ENCODE data around the gene HSFX4. TPM values are rescaled to one million over a fixed set of nuclear protein-coding genes. Genes with fewer than 3 reads are reported as not detected.
"Not testable (repeated sequence)": the region's sequence is repeated elsewhere in the genome, so short reads cannot be mapped to it uniquely, and the experiment has no call there.

The HSFX4 gene
- total RNA-seq, 2 experiments from 2014 or later = not detected

GRCh38 chrX:149924434-149924833 lies 4.9 kb upstream of the HSFX4 start:
- H3K9me3 Mint-ChIP-seq (ENCODE audit: insufficient read depth); DNase-seq; H3K4me1 Mint-ChIP-seq (ENCODE audit: low read depth); POLR2A ChIA-PET; H3K27me3 Mint-ChIP-seq (ENCODE audit: low read depth); H3K36me3 Mint-ChIP-seq (ENCODE audit: low read depth); H3K27ac Mint-ChIP-seq; ATAC-seq; H3K4me3 Mint-ChIP-seq; CTCF ChIA-PET: not testable (repeated sequence)

- H3K27ac Mint-ChIP-seq; H3K4me3 Mint-ChIP-seq; DNase-seq; H3K36me3 Mint-ChIP-seq (ENCODE audit: low read depth); H3K4me1 Mint-ChIP-seq (ENCODE audit: low read depth); H3K27me3 Mint-ChIP-seq (ENCODE audit: low read depth); H3K9me3 Mint-ChIP-seq (ENCODE audit: insufficient read depth); CTCF ChIA-PET; POLR2A ChIA-PET; ATAC-seq: not testable (repeated sequence)
These were observed 2.0 kb upstream of the HSFX4 start for GRCh38 chrX:149927245-149927963.

- H3K27me3 Mint-ChIP-seq (ENCODE audit: low read depth); POLR2A ChIA-PET: not testable (repeated sequence)
These were observed 1.5 kb upstream of the HSFX4 start for GRCh38 chrX:149927964-149928258.

GRCh38 chrX:149928635-149929034 lies 738 bp upstream of the HSFX4 start:
- H3K4me1 Mint-ChIP-seq (ENCODE audit: low read depth); H3K4me3 Mint-ChIP-seq; H3K36me3 Mint-ChIP-seq (ENCODE audit: low read depth); DNase-seq; H3K27me3 Mint-ChIP-seq (ENCODE audit: low read depth); H3K9me3 Mint-ChIP-seq (ENCODE audit: insufficient read depth); H3K27ac Mint-ChIP-seq; POLR2A ChIA-PET; CTCF ChIA-PET: not testable (repeated sequence)
- ATAC-seq = peak; percentile 66

More at GRCh38 chrX:149927964-149928258, 1.5 kb upstream of the HSFX4 start:
- H3K4me1 Mint-ChIP-seq (ENCODE audit: low read depth); H3K9me3 Mint-ChIP-seq (ENCODE audit: insufficient read depth); H3K36me3 Mint-ChIP-seq (ENCODE audit: low read depth); ATAC-seq; H3K4me3 Mint-ChIP-seq; CTCF ChIA-PET; H3K27ac Mint-ChIP-seq; DNase-seq: not testable (repeated sequence)

GRCh38 chrX:149931355-149931754 lies 2.0 kb downstream of the HSFX4 start:
- CTCF ChIA-PET; H3K27me3 Mint-ChIP-seq (ENCODE audit: low read depth); H3K36me3 Mint-ChIP-seq (ENCODE audit: low read depth); ATAC-seq; H3K4me3 Mint-ChIP-seq; DNase-seq; POLR2A ChIA-PET; H3K4me1 Mint-ChIP-seq (ENCODE audit: low read depth); H3K9me3 Mint-ChIP-seq (ENCODE audit: insufficient read depth); H3K27ac Mint-ChIP-seq: not testable (repeated sequence)

- not testable (repeated sequence) for H3K27me3 Mint-ChIP-seq (ENCODE audit: low read depth)
These were observed 2.8 kb downstream of the HSFX4 start for GRCh38 chrX:149932150-149932549.

GRCh38 chrX:149932970-149933369 lies 3.6 kb downstream of the HSFX4 start:
- H3K27ac Mint-ChIP-seq; DNase-seq; ATAC-seq; H3K27me3 Mint-ChIP-seq (ENCODE audit: low read depth); H3K4me1 Mint-ChIP-seq (ENCODE audit: low read depth); H3K9me3 Mint-ChIP-seq (ENCODE audit: insufficient read depth); POLR2A ChIA-PET; H3K4me3 Mint-ChIP-seq; H3K36me3 Mint-ChIP-seq (ENCODE audit: low read depth); CTCF ChIA-PET: not testable (repeated sequence)

More at GRCh38 chrX:149932150-149932549, 2.8 kb downstream of the HSFX4 start:
- CTCF ChIA-PET; H3K27ac Mint-ChIP-seq; POLR2A ChIA-PET; DNase-seq; H3K36me3 Mint-ChIP-seq (ENCODE audit: low read depth); H3K9me3 Mint-ChIP-seq (ENCODE audit: insufficient read depth); H3K4me1 Mint-ChIP-seq (ENCODE audit: low read depth); H3K4me3 Mint-ChIP-seq; ATAC-seq: not testable (repeated sequence)

- H3K4me1 Mint-ChIP-seq (ENCODE audit: low read depth); H3K4me3 Mint-ChIP-seq; CTCF ChIA-PET; DNase-seq; ATAC-seq; H3K27me3 Mint-ChIP-seq (ENCODE audit: low read depth); H3K27ac Mint-ChIP-seq; POLR2A ChIA-PET; H3K36me3 Mint-ChIP-seq (ENCODE audit: low read depth); H3K9me3 Mint-ChIP-seq (ENCODE audit: insufficient read depth): not testable (repeated sequence)
These were observed 4.2 kb downstream of the HSFX4 start for GRCh38 chrX:149933547-149933946.

- DNase-seq; H3K9me3 Mint-ChIP-seq (ENCODE audit: insufficient read depth); H3K27me3 Mint-ChIP-seq (ENCODE audit: low read depth); CTCF ChIA-PET; H3K36me3 Mint-ChIP-seq (ENCODE audit: low read depth); ATAC-seq: not testable (repeated sequence)
- Mint-ChIP-seq H3K4me1 (ENCODE audit: low read depth) (peaks cover 11% of the 10 kb centered on the region), H3K4me3 (peak overlapping the region; percentile 82), H3K27ac (peak overlapping the region; percentile 99)
- POLR2A ChIA-PET = interaction anchor here (2.5 kb wide), 1 partner anchor 21 kb away, joined by 14 read pairs; no protein-coding TSS in a partner anchor
These were observed 8.0 kb downstream of the HSFX4 start for GRCh38 chrX:149937328-149937727.

- Mint-ChIP-seq H3K27me3 (ENCODE audit: low read depth) (no peaks in the 10 kb centered on the region), H3K4me3 (peak overlapping the region; percentile 82), H3K27ac (peak overlapping the region; percentile 99), H3K36me3 (ENCODE audit: low read depth) (peaks cover 4% of the 10 kb centered on the region), H3K4me1 (ENCODE audit: low read depth) (peaks cover 11% of the 10 kb centered on the region), H3K9me3 (ENCODE audit: insufficient read depth) (no peaks in the 10 kb centered on the region)
- CTCF ChIA-PET = interaction anchor here (1.2 to 1.5 kb wide), 4 partner anchors 21 to 634 kb away, joined by 3 to 7 read pairs (median 4); no protein-coding TSS in a partner anchor
- DNase-seq (peak; percentile 35), ATAC-seq (no peak)
- POLR2A ChIA-PET = interaction anchor here (0.7 to 2.5 kb wide), 4 partner anchors 22 to 541 kb away, joined by 3 to 14 read pairs (median 7); partner anchors contain the start of gene EOLA1
These were observed 8.6 kb downstream of the HSFX4 start for GRCh38 chrX:149937871-149938426.

GRCh38 chrX:149938427-149938880 lies 9.1 kb downstream of the HSFX4 start, which contains the start of gene EOLA2:
EOLA2 (minus strand) TSS chrX:149938491; CDS start chrX:149933874, 4,617 bp downstream.
- H3K36me3 Mint-ChIP-seq (ENCODE audit: low read depth) = peaks cover 4% of the 10 kb centered on the region
- POLR2A ChIA-PET = interaction anchor here (0.7 to 2.5 kb wide), 4 partner anchors 22 to 541 kb away, joined by 3 to 14 read pairs (median 7); partner anchors contain the start of gene EOLA1
- DNase-seq (peak; percentile 95), ATAC-seq (peak; percentile 54)
- peaks cover 11% of the 10 kb centered on the region for H3K4me1 Mint-ChIP-seq (ENCODE audit: low read depth)
- H3K4me3 Mint-ChIP-seq = peak within 1 kb of the TSS; percentile 82
- peak within 1 kb of the TSS; percentile 99 for H3K27ac Mint-ChIP-seq
- CTCF ChIA-PET = interaction anchor here (1.2 to 1.5 kb wide), 4 partner anchors 22 to 634 kb away, joined by 3 to 7 read pairs (median 4); no protein-coding TSS in a partner anchor
- H3K27me3 Mint-ChIP-seq (ENCODE audit: low read depth) = no peaks in the 10 kb centered on the region
- H3K9me3 Mint-ChIP-seq (ENCODE audit: insufficient read depth) = no peaks in the 10 kb centered on the region
